AG04450 (cell line): ENCODE results near the gene LHB. TPM values are rescaled to one million over a fixed set of nuclear protein-coding genes. Genes with fewer than 3 reads are reported as not detected.
A peak's percentile ranks its signal among the peaks of the same experiment; 100 is the strongest.

ENCODE experiments used
- CTCF ChIA-PET: fragments of 300-600, 350-600 bp; formaldehyde crosslinking; extraction: SDS; loops from one replicate; lab custom pipeline; 2022; ENCODE audit warnings: antibody characterized with exemption, inconsistent platforms; lab: Charles Lee
- POLR2A ChIA-PET: fragments of 350-600 bp; formaldehyde crosslinking; extraction: SDS; loops from one replicate; lab custom pipeline; 2021; ENCODE audit warnings: antibody characterized with exemption, inconsistent platforms; lab: Yijun Ruan, JAX
- DNase-seq: peaks from one replicate; pipeline ENCODE4 v3.0.0-alpha.2; 2011; ENCODE audit warnings: low read depth, low spot score
- H3K27ac ChIP-seq: one replicate; pipeline ENCODE4 v1.5.1; 2012; ENCODE audit warnings: low read depth, low read length, control low read depth
- H3K27me3 ChIP-seq: one replicate; pipeline ENCODE4 v1.6.0; 2012; ENCODE audit warnings: low read length; ENCODE audit not compliant: control insufficient read depth, insufficient read depth
- H3K4me3 ChIP-seq: 2 replicates; pipeline ENCODE4 v1.5.1; 2011; ENCODE audit warnings: mild to moderate bottlenecking, low read depth, low read length, control low read depth
- H3K9me3 ChIP-seq: 2 replicates; pipeline ENCODE4 v1.5.1; 2012; ENCODE audit warnings: low read length; ENCODE audit not compliant: control insufficient read depth, insufficient read depth
- polyA plus RNA-seq: library from polyadenylated mRNA; depleted of rRNA; stranded (reverse); fragments of >200 nt; gene quantifications from 2 replicates; pipeline ENCODE4 v1.2.3, GENCODE V29; 2011
- TF ChIP-seq, protein P1 (sequence below): IDR thresholded peaks from 2 replicates; pipeline ENCODE4 v1.5.1; 2011; ENCODE audit warnings: low read depth, low read length, control low read depth, inconsistent platforms

Gene LHB
- polyA plus RNA-seq, 1 experiment: not detected

DNA sequence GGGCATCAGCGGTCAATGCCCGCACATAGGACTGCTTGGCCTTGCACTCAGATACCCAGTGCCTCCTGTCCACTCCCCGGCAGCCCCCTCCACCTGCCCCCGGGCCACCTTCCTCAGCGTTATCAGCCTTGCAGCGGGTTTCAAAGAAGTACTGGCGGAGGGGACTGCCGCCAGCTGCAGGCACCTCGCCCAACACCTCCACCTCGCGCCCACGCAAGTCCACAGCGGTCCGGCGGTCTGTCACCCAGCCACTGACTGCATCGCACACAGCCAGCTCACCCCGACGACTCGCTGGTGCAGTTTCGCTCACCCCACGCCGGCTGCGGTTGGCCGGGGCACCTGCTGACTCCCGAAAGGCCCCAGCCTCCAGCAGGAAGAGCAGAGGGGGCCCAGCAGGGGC, 44.6 kb upstream of the LHB start:
- ChIA-PET CTCF (no interaction called here), POLR2A (no interaction called here)
- TF ChIP-seq, protein P1, sequence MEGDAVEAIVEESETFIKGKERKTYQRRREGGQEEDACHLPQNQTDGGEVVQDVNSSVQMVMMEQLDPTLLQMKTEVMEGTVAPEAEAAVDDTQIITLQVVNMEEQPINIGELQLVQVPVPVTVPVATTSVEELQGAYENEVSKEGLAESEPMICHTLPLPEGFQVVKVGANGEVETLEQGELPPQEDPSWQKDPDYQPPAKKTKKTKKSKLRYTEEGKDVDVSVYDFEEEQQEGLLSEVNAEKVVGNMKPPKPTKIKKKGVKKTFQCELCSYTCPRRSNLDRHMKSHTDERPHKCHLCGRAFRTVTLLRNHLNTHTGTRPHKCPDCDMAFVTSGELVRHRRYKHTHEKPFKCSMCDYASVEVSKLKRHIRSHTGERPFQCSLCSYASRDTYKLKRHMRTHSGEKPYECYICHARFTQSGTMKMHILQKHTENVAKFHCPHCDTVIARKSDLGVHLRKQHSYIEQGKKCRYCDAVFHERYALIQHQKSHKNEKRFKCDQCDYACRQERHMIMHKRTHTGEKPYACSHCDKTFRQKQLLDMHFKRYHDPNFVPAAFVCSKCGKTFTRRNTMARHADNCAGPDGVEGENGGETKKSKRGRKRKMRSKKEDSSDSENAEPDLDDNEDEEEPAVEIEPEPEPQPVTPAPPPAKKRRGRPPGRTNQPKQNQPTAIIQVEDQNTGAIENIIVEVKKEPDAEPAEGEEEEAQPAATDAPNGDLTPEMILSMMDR: no peak
- Histone ChIP-seq H3K4me3 (no peak overlapping the region), H3K27ac (no peak overlapping the region), H3K9me3 (no peaks in the 10 kb centered on the region; the same call in 1 of the 2 replicates), H3K27me3 (peaks cover 20% of the 10 kb centered on the region)
- DNase-seq: no peak

GRCh38 chr19:49061000-49061399, 44.1 kb upstream of the LHB start:
- Histone ChIP-seq H3K9me3 (no peaks in the 10 kb centered on the region; the same call in 1 of the 2 replicates), H3K27ac (no peak overlapping the region), H3K4me3 (no peak overlapping the region), H3K27me3 (peaks cover 15% of the 10 kb centered on the region)
- POLR2A ChIA-PET: no interaction called here
- no peak for DNase-seq
- TF ChIP-seq, protein P1: no peak
- CTCF ChIA-PET: interaction anchor here (0.6 kb wide), 1 partner anchor 62 kb away, joined by 3 read pairs; no protein-coding TSS in a partner anchor

DNA sequence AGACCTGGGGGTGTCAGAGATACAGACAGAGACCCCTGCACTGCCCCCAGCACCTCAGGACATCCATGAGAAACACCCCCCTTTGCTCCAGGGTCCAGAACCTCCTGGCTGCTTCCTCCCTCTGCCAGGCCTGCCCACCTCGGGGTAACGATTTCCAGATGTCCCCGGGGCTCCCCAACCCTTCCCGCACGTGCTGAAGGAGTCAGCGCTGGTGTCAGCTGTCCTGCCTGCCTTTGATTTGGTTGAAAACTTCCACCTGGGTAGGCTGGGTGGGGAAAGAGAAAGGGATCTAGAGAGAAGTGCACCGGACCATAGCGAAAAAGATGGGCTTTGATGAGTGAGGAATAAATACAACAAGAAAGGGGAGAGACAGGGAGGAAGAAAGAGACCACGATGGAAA, 42.2 kb upstream of the LHB start:
- H3K27ac ChIP-seq: no peak overlapping the region
- H3K4me3 ChIP-seq: no peak overlapping the region
- CTCF ChIA-PET: interaction anchor here (0.6 to 1.0 kb wide), 3 partner anchors 18 to 65 kb away, joined by 3 read pairs; partner anchors contain the start of gene RUVBL2
- DNase-seq: no peak
- POLR2A ChIA-PET: no interaction called here
- no peaks in the 10 kb centered on the region; the same call in 1 of the 2 replicates for H3K9me3 ChIP-seq
- TF ChIP-seq, protein P1: no peak
- H3K27me3 ChIP-seq: peaks cover 5% of the 10 kb centered on the region

DNA sequence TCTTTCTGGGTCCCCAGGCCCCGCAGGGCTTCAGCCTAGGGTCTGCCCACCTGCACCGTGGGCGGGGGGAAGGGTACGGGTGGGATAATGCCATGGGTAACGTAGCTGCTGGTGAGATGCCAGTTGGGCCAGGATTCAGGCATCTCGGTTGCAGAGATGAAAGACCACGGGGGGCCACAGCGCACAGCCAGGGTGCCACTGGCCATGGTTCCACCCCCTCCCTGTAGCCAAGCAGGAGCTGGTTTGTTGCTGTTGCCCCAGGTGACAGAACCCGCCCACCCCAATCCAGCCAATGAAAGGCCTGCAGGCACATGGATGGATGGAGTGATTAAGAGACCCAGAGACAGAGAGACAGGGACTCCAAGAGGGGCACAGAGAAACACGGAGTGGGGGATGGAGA, 41.7 kb upstream of the LHB start:
- TF ChIP-seq, protein P1: no peak
- no peak overlapping the region for H3K4me3 ChIP-seq
- POLR2A ChIA-PET: interaction anchor here (1.2 kb wide), 1 partner anchor 65 kb away, joined by 3 read pairs; the partner anchor contains the start of genes GYS1 and RUVBL2
- no peaks in the 10 kb centered on the region; the same call in 1 of the 2 replicates for H3K9me3 ChIP-seq
- CTCF ChIA-PET: interaction anchor here (0.7 to 1.3 kb wide), 3 partner anchors 42 to 65 kb away, joined by 3 to 5 read pairs (median 3); partner anchors contain the start of gene RUVBL2
- DNase-seq: no peak
- H3K27me3 ChIP-seq: peaks cover under 1% of the 10 kb centered on the region
- no peak overlapping the region for H3K27ac ChIP-seq

GRCh38 chr19:49057636-49058234, 40.8 kb upstream of the LHB start, which contains the start of gene CGB7:
Gene CGB7 (minus strand): TSS chr19:49057749. CDS start chr19:49055375, 2,374 bp downstream.
- TF ChIP-seq, protein P1: no peak
- Histone ChIP-seq H3K4me3 (peak within 1 kb of the TSS; percentile 64), H3K27me3 (no peaks in the 10 kb centered on the region), H3K9me3 (no peaks in the 10 kb centered on the region; the same call in 1 of the 2 replicates), H3K27ac (no peak within 1 kb of the TSS)
- no peak for DNase-seq
- POLR2A ChIA-PET: interaction anchor here (0.6 to 1.2 kb wide), 3 partner anchors 40 to 1339 kb away, joined by 3 read pairs; partner anchors contain the start of genes GYS1 and RUVBL2
- CTCF ChIA-PET: interaction anchor here (1.3 to 2.4 kb wide), 5 partner anchors 40 to 141 kb away, joined by 4 to 18 read pairs (median 5); partner anchors contain the start of genes GYS1 and RUVBL2
